Esophagus muscularis mucosa (tissue), 4 donors: ENCODE data around the gene RTP2. TPM values are rescaled to one million over a fixed set of nuclear protein-coding genes. Genes with fewer than 3 reads are reported as not detected.
A peak's percentile ranks its signal among the peaks of the same experiment; 100 is the strongest.

Experiments
- DNase-seq: peaks from one replicate; pipeline ENCODE4 v3.0.0-alpha.2; 2017; ENCODE audit errors: extremely low spot score
- H3K27ac ChIP-seq, 4 donors: fragments of 200-600 bp; sonication (generic); replicated peaks in 1 of 4; 1 replicate in 3 of 4; 2 replicates in 1 of 4; pipeline ENCODE4 v1.5.1; 2016 to 2019; ENCODE audit warnings: mild to moderate bottlenecking in 1 of 4
- H3K27me3 ChIP-seq, 4 donors: fragments of 200-600 bp; sonication (generic); one replicate each; pipeline versions ENCODE4 v1.5.1 to v1.6.0; 2016 to 2019
- H3K36me3 ChIP-seq, 4 donors: fragments of 200-600 bp; sonication (generic); one replicate each; pipeline ENCODE4 v1.5.1; 2016 to 2019
- H3K4me1 ChIP-seq, 4 donors: fragments of 200-600 bp; sonication (generic); one replicate each; pipeline ENCODE4 v1.5.1; 2016 to 2019
- H3K4me3 ChIP-seq, 4 donors: fragments of 200-600 bp; sonication (generic); 1 replicate in 2 of 4; 2 replicates in 2 of 4; pipeline ENCODE4 v1.5.1; 2016 to 2019; ENCODE audit warnings: mild to moderate bottlenecking in 4 of 4, moderate library complexity in 1 of 4
- H3K9me3 ChIP-seq, 4 donors: fragments of 200-600 bp; sonication (generic); 1 replicate in 3 of 4; 2 replicates in 1 of 4; pipeline ENCODE4 v1.5.1; 2016 to 2019
- EP300 ChIP-seq: sonication (generic); formaldehyde crosslinking; IDR thresholded peaks from one replicate; pipeline ENCODE4 v1.6.1; 2017; ENCODE audit warnings: antibody characterized with exemption
- POLR2A ChIP-seq: fragments of 450-650 bp; IDR thresholded peaks from one replicate; pipeline ENCODE4 v1.6.1; 2017; ENCODE audit warnings: antibody characterized with exemption, moderate library complexity, mild to moderate bottlenecking, low read depth
- POLR2AphosphoS5 ChIP-seq, 2 donors: sonication (generic); formaldehyde crosslinking; IDR thresholded peaks; one replicate each; pipeline ENCODE4 v1.6.1; 2017; ENCODE audit warnings: antibody characterized with exemption in 2 of 2
- WGBS: methylation state at CpG from one replicate; pipeline ENCODE4 v1.1.5; 2018; 5-methylcytosine and 5-hydroxymethylcytosine counted together
- intact Hi-C: fragments of 100-400 bp; cut with DNase I; formaldehyde crosslinking; loops from one replicate; pipeline ENCODE4 v1.15.1; 2023
- total RNA-seq, 4 donors: library from RNA; depleted of rRNA; stranded (reverse); fragments of >200 nt; gene quantifications; one replicate each; pipeline versions ENCODE4 v1.1.0 to v1.2.1, GENCODE V29; 2016
- TF ChIP-seq, protein P1 (sequence below), 3 experiments: fragments of 200-600 bp in 2 of 3; fragments of 450-650 bp in 1 of 3; sonication (generic) in 2 of 3; IDR thresholded peaks; one replicate each; pipeline ENCODE4 v1.5.1; 2017 to 2019; ENCODE audit warnings: antibody characterized with exemption in 3 of 3, mild to moderate bottlenecking in 2 of 3, moderate library complexity in 1 of 3

The RTP2 gene
- total RNA-seq, 4 donors from 2014 or later = not detected

DNA sequence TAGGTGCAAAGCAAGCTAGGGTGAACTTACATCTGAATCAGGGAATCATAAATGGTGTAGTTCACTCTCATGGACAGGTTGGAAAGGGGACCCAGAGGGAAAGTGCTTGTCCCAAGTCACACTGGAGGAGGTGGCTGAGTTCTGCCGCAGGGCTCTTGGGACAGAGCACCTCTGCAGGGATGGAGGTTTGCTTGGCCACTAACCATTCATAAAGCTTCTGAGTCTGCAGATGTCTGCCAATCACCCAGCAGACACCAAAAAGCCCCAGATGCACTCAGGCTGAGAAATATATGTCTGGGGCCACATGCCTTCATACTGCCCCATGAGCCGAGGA lies 17.9 kb upstream of the RTP2 start:
- no peak overlapping the region for H3K4me3 ChIP-seq

DNA sequence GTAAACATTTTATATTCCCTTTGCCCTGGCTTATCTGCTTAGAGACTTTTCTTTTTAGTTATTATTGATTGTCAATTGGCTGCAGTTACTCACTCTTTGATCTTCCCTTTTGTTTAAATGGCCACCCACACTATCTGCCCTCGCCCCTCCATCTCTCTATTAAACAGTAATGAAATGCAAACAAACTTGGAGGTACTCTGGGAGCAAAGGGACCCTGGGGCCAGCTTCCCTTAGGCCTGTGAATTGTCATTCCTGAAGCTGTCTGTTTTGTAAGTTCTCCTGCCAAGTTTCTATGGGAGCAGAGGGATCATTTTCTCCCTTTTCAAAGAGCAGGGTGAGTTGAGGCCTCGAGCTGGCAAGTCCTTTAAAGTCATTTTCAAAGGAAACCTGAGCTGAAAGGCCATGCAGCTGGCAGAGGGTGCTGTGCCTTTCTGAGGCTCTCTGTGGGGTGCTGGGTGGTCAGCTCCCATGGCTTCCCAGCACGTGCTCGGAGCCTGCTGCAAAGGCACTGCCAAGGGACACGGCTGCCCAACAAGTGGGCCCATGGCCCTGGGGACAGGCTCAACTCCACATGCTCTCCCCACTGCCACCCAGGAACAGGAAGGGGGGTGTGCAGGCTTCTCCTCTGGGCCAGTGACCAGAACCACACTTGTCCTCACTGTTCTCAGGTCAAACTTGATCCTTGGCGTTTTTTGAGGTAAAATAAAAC lies 17.4 kb upstream of the RTP2 start:
- peaks cover 0 to 19% (median 14%) of the 10 kb centered on the region in 4 donors for H3K4me1 ChIP-seq
- H3K27ac ChIP-seq = peak overlapping the region in 3 of 4 donors; percentile 3 to 25 (median 4)
- 17% methylated on average over 5 of the region's 6 CpGs for WGBS
- TF ChIP-seq EP300 (no peak), POLR2AphosphoS5 (IDR thresholded peaks at IDR 0.05) (no peak), POLR2A (no peak)
- TF ChIP-seq, protein P1, sequence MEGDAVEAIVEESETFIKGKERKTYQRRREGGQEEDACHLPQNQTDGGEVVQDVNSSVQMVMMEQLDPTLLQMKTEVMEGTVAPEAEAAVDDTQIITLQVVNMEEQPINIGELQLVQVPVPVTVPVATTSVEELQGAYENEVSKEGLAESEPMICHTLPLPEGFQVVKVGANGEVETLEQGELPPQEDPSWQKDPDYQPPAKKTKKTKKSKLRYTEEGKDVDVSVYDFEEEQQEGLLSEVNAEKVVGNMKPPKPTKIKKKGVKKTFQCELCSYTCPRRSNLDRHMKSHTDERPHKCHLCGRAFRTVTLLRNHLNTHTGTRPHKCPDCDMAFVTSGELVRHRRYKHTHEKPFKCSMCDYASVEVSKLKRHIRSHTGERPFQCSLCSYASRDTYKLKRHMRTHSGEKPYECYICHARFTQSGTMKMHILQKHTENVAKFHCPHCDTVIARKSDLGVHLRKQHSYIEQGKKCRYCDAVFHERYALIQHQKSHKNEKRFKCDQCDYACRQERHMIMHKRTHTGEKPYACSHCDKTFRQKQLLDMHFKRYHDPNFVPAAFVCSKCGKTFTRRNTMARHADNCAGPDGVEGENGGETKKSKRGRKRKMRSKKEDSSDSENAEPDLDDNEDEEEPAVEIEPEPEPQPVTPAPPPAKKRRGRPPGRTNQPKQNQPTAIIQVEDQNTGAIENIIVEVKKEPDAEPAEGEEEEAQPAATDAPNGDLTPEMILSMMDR (IDR thresholded peaks at IDR 0.05) = no peak
- peaks cover 37 to 46% (median 44%) of the 10 kb centered on the region in 4 donors for H3K36me3 ChIP-seq
- intact Hi-C loops = no loop called here
- H3K27me3 ChIP-seq = no peaks in the 10 kb centered on the region
- H3K9me3 ChIP-seq = no peaks in the 10 kb centered on the region
- DNase-seq = no peak
- H3K4me3 ChIP-seq = no peak overlapping the region

More for the DNA sequence above, 17.9 kb upstream of the RTP2 start:
- H3K4me1 ChIP-seq = peaks cover 0 to 19% (median 14%) of the 10 kb centered on the region in 4 donors
- H3K27me3 ChIP-seq = no peaks in the 10 kb centered on the region
- peaks cover 43 to 51% (median 49%) of the 10 kb centered on the region in 4 donors for H3K36me3 ChIP-seq
- TF ChIP-seq POLR2AphosphoS5 (IDR thresholded peaks at IDR 0.05) (no peak), EP300 (no peak), POLR2A (no peak)
- TF ChIP-seq, protein P1 (IDR thresholded peaks at IDR 0.05) = no peak
- no peaks in the 10 kb centered on the region for H3K9me3 ChIP-seq
- 100% methylated on average over 2 of the region's 2 CpGs for WGBS
- DNase-seq = no peak
- peak overlapping the region in 3 of 4 donors; percentile 3 to 25 (median 4) for H3K27ac ChIP-seq
- intact Hi-C loops = no loop called here

DNA sequence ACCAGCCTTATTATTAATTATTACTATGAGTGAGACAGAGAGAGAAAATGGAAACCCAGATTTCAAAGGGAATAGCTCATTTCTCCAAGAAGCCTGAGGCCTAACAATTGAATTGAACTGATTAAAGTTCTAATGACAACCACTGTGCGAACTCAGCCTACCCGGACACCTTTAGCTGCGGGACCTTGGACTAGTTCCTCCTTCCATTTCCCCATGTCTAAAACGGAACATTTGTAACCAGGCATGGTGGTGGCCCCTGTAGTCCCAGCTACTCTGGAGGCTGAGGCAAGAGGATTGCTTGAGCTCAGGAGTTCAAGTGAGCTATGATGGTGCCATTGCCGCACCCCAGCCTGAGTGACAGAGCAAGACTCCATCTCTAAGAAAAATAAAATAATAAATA lies 16.4 kb upstream of the RTP2 start:
- intact Hi-C loops = no loop called here
- Histone ChIP-seq H3K9me3 (no peaks in the 10 kb centered on the region), H3K27me3 (no peaks in the 10 kb centered on the region), H3K4me3 (no peak overlapping the region), H3K36me3 (peaks cover 28 to 36% (median 34%) of the 10 kb centered on the region in 4 donors), H3K4me1 (peaks cover 0 to 28% (median 18%) of the 10 kb centered on the region in 4 donors), H3K27ac (no peak overlapping the region)
- no peak for DNase-seq
- TF ChIP-seq POLR2A = no peak
- TF ChIP-seq EP300 = no peak
- TF ChIP-seq, protein P1 (IDR thresholded peaks at IDR 0.05) = no peak
- no peak for TF ChIP-seq POLR2AphosphoS5 (IDR thresholded peaks at IDR 0.05)
- WGBS = 93% methylated on average over 5 of the region's 5 CpGs

DNA sequence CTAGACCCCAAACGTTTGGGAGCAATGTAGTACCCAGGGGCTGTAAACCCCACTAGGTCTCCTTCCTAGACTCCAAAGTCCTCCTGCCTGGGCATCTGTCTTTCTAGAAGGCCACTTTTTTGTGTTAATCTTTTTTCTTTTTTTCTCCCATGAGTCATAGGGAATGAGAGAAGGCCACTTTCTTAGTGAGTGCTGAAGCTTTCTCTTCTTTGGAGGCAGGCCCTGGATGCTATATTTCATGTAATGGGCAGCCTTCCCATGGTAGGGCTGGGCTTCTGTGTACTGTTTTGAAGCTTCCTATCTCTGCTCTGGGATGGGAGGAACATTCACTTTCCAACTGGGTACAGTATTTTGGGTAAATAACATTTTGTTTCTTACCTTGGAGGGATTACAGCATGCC lies 15.2 kb upstream of the RTP2 start:
- Histone ChIP-seq H3K4me1 (peaks cover 0 to 33% (median 22%) of the 10 kb centered on the region in 4 donors), H3K36me3 (peaks cover 16 to 24% (median 22%) of the 10 kb centered on the region in 4 donors), H3K27ac (no peak overlapping the region), H3K27me3 (no peaks in the 10 kb centered on the region), H3K4me3 (no peak overlapping the region), H3K9me3 (no peaks in the 10 kb centered on the region)
- WGBS = 57% methylated on average over 1 of the region's 1 CpG
- intact Hi-C loops = no loop called here
- DNase-seq = no peak
- no peak for TF ChIP-seq EP300
- TF ChIP-seq, protein P1 (IDR thresholded peaks at IDR 0.05) = no peak
- no peak for TF ChIP-seq POLR2AphosphoS5 (IDR thresholded peaks at IDR 0.05)
- TF ChIP-seq POLR2A = no peak
